ENCODE data around the gene PALLD. TPM values are rescaled to one million over a fixed set of nuclear protein-coding genes. Genes with fewer than 3 reads are reported as not detected.

Gene PALLD
- total and polyA plus RNA-seq, 2 experiments from 2014 or later = 157 to 178 TPM

DNA sequence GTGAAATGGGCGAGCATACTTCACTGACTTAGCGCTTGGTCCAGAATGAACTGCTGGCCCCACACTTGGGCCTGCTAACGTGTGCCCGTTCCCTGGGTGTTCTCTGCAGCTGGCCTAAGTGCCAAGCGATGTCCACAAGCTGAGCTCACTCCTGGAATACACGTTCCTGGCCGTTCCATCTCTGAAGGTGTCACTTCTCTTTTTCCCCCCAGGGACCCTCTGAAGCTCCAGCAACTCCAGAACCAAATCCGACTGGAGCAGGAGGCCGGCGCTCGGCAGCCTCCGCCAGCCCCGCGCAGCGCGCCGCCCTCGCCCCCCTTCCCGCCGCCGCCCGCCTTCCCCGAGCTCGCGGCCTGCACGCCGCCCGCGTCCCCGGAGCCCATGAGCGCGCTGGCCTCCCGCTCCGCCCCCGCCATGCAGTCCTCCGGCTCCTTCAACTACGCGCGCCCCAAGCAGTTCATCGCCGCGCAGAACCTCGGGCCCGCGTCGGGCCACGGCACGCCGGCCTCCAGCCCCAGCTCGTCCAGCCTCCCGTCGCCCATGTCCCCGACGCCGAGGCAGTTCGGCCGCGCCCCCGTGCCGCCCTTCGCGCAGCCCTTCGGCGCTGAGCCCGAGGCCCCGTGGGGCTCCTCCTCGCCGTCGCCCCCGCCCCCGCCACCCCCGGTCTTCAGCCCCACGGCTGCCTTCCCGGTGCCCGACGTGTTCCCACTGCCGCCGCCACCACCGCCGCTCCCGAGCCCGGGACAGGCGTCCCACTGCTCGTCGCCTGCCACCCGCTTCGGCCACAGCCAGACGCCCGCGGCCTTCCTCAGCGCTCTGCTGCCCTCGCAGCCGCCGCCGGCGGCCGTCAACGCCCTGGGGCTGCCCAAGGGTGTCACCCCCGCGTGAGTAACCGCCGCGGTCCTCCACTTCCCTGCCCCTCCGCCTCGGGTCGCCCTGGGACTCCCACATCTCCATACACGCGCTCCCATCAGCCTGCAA, 380.9 kb downstream of the PALLD start:
- Histone ChIP-seq H3K27ac (no peak overlapping the region), H3K36me3 (peaks cover 17% of the 10 kb centered on the region), H3K4me1 (ENCODE audit: low read depth) (peaks cover 17% of the 10 kb centered on the region), H3K9me3 (ENCODE audit: low read depth) (no peaks in the 10 kb centered on the region), H3K4me3 (no peak overlapping the region), H3K27me3 (no peaks in the 10 kb centered on the region)
- DNase-seq (ENCODE audit: low read depth in 1 of 2, low spot score in 1 of 2) = peak in 1 of 2 donors; percentile 63
- TF ChIP-seq, protein P1, sequence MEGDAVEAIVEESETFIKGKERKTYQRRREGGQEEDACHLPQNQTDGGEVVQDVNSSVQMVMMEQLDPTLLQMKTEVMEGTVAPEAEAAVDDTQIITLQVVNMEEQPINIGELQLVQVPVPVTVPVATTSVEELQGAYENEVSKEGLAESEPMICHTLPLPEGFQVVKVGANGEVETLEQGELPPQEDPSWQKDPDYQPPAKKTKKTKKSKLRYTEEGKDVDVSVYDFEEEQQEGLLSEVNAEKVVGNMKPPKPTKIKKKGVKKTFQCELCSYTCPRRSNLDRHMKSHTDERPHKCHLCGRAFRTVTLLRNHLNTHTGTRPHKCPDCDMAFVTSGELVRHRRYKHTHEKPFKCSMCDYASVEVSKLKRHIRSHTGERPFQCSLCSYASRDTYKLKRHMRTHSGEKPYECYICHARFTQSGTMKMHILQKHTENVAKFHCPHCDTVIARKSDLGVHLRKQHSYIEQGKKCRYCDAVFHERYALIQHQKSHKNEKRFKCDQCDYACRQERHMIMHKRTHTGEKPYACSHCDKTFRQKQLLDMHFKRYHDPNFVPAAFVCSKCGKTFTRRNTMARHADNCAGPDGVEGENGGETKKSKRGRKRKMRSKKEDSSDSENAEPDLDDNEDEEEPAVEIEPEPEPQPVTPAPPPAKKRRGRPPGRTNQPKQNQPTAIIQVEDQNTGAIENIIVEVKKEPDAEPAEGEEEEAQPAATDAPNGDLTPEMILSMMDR (IDR thresholded peaks at IDR 0.05; ENCODE audit: low read depth, low read length) = no peak

DNA sequence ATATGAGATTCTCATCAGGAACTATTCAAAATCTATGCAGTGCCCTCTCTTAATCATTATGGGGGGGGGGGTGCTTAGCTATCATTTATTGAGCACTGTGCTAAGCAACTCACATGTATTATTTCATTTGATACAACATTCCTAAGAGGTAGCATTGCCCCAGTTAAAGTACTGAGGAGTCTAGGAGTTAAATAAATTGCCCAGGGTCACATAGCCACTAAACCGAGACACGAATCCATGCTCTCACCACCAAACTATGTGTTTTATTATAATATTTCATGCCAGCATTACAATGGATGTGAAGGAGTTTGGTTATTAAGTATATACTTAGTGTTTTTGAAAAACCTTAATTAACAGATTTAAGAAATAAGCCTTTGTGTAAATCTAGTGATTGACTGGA, 381.8 kb downstream of the PALLD start:
- Histone ChIP-seq H3K4me1 (ENCODE audit: low read depth) (peaks cover 17% of the 10 kb centered on the region), H3K27me3 (no peaks in the 10 kb centered on the region), H3K9me3 (ENCODE audit: low read depth) (no peaks in the 10 kb centered on the region), H3K36me3 (peaks cover 24% of the 10 kb centered on the region), H3K4me3 (no peak overlapping the region), H3K27ac (no peak overlapping the region)
- TF ChIP-seq, protein P1 (IDR thresholded peaks at IDR 0.05; ENCODE audit: low read depth, low read length) = no peak
- DNase-seq (ENCODE audit: low read depth in 1 of 2, low spot score in 1 of 2) = no peak

DNA sequence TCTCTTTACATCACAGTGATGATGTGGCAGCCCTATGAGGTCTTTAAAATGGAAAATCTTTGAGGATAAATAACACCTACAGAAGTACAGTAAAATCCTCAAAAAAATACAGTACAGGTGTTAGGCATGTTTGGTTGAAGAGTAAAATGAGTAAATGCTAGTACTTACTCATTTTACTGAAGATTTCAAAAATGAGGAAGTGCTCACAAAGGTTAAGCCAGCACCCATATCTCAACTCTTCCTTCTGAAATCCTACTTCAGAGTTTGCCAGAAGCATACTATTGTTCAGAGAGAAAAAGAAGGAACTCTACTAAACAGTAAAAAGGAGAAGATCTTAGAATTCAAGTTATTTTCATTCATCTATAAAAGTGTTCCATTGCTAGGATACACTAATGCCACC, 382.3 kb downstream of the PALLD start:
- TF ChIP-seq, protein P1 (IDR thresholded peaks at IDR 0.05; ENCODE audit: low read depth, low read length) = no peak
- H3K36me3 ChIP-seq = peaks cover 25% of the 10 kb centered on the region
- H3K9me3 ChIP-seq (ENCODE audit: low read depth) = no peaks in the 10 kb centered on the region
- no peak overlapping the region for H3K4me3 ChIP-seq
- no peak for DNase-seq (ENCODE audit: low read depth in 1 of 2, low spot score in 1 of 2)
- peaks cover 17% of the 10 kb centered on the region for H3K4me1 ChIP-seq (ENCODE audit: low read depth)
- no peaks in the 10 kb centered on the region for H3K27me3 ChIP-seq
- H3K27ac ChIP-seq = no peak overlapping the region

DNA sequence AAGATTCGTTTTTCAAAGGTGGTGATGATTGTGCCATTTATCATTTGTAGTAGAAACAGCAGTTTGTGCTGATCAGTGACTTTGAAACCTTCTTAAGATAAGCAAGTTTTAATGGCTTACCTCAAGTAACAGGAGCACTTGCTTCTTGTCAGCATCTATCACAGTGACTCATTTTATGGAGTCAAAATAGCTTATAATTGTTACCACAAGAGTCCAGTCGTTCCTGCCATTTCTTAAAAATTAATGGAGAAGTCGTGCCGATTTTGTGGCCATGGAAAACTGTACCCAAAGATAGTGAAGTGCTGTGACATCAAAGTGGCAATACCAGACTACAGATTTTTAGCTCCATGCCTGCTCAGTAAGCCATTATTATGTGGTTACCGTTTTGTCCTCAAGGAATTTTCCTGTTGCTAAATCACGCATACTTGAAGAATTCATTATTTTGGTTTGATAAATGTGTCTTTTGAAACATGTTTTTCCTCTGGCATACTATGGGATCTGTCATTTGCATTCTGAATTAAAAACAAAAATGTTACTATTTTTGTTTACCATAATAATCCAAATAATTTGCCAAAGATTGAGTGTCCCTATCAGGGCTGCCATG, 383.3 kb downstream of the PALLD start:
- Histone ChIP-seq H3K36me3 (peaks cover 30% of the 10 kb centered on the region), H3K4me3 (no peak overlapping the region), H3K27me3 (no peaks in the 10 kb centered on the region), H3K9me3 (ENCODE audit: low read depth) (no peaks in the 10 kb centered on the region), H3K4me1 (ENCODE audit: low read depth) (peaks cover 17% of the 10 kb centered on the region), H3K27ac (no peak overlapping the region)
- DNase-seq (ENCODE audit: low read depth in 1 of 2, low spot score in 1 of 2) = peak in 1 of 2 donors; percentile 40
- TF ChIP-seq, protein P1 (IDR thresholded peaks at IDR 0.05; ENCODE audit: low read depth, low read length) = no peak

- H3K27me3 ChIP-seq = no peaks in the 10 kb centered on the region
- H3K9me3 ChIP-seq (ENCODE audit: low read depth) = no peaks in the 10 kb centered on the region
- H3K4me3 ChIP-seq = no peak overlapping the region
- peaks cover 17% of the 10 kb centered on the region for H3K4me1 ChIP-seq (ENCODE audit: low read depth)
- peaks cover 30% of the 10 kb centered on the region for H3K36me3 ChIP-seq
- no peak for DNase-seq (ENCODE audit: low read depth in 1 of 2, low spot score in 1 of 2)
- H3K27ac ChIP-seq = no peak overlapping the region
- TF ChIP-seq, protein P1 (IDR thresholded peaks at IDR 0.05; ENCODE audit: low read depth, low read length) = no peak
These were observed 384.2 kb downstream of the PALLD start for GRCh38 chr4:168880811-168881595.

Measured in cardiac muscle cell (in vitro differentiated cells and primary cell).